GM19099 (cell line): ENCODE data around the gene SLC6A13.

Source experiments
- POLR2A ChIP-seq: IDR thresholded peaks from 3 replicates; pipeline ENCODE4 v1.6.1; 2011; ENCODE audit warnings: low read depth; ENCODE audit not compliant: insufficient read length; ENCODE audit errors: extremely low read depth

Gene SLC6A13

GRCh38 chr12:241266-241665 is 21.4 kb downstream of the SLC6A13 start:
- no peak for TF ChIP-seq POLR2A

GRCh38 chr12:240566-240965 is 22.1 kb downstream of the SLC6A13 start:
- TF ChIP-seq POLR2A: no peak

DNA sequence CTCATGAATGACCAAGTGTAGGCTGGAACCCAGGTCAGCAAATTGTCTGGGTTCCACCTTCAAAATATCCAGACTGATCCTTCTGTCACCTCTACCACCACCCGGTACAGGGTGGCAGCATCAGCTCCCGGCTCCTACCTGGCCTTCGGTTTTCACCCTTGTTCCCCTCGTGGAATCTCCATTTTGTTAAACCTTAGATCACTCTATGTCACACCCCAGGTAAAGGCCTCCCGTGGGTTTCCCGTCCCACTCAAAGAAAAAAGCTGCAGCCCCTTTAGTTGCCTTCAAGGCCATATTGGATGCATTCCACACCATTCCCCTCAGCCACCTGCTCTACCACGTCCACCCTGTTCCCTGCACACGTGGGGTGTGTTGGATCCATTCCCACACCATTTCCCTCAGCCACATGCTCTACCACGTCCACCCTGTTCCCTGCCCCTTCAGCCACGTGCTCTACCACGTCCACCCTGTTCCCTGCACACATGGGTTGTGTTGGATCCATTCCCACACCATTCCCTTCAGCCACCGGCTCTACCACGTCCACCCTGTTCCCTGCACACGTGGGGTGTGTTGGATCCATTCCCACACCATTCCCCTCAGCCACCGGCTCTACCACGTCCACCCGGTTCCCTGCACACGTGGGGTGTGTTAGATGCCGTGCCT is 23.8 kb downstream of the SLC6A13 start:
- TF ChIP-seq POLR2A: no peak

DNA sequence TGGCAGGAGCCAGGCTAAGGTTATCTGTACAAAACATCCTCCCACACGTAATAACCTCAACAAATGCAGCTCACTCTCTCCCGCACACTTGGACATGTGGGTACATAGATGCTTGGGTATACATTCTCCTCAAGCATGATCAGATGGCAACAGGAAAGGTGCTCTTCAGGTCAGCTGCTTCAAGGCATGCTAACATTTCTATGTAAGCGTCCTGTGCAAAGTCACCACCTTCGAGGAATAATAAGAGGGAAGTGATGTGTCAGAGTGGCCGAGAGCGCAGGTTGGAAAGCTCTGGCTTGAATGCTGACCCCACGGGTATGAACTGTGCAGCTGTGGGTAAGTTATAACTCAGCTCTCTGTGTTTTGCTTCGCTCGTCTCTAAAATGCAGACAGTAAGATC is 24.5 kb downstream of the SLC6A13 start:
- TF ChIP-seq POLR2A: no peak

- TF ChIP-seq POLR2A: no peak
These were observed 25.4 kb downstream of the SLC6A13 start for GRCh38 chr12:237026-237815.

- TF ChIP-seq POLR2A: no peak
These were observed 26.2 kb downstream of the SLC6A13 start for GRCh38 chr12:236445-236844.

- no peak for TF ChIP-seq POLR2A
These were observed 27.7 kb downstream of the SLC6A13 start for GRCh38 chr12:234891-235415.

- no peak for TF ChIP-seq POLR2A
These were observed 28.6 kb downstream of the SLC6A13 start for GRCh38 chr12:234019-234418.

GRCh38 chr12:233615-233968 is 29.0 kb downstream of the SLC6A13 start:
- no peak for TF ChIP-seq POLR2A

DNA sequence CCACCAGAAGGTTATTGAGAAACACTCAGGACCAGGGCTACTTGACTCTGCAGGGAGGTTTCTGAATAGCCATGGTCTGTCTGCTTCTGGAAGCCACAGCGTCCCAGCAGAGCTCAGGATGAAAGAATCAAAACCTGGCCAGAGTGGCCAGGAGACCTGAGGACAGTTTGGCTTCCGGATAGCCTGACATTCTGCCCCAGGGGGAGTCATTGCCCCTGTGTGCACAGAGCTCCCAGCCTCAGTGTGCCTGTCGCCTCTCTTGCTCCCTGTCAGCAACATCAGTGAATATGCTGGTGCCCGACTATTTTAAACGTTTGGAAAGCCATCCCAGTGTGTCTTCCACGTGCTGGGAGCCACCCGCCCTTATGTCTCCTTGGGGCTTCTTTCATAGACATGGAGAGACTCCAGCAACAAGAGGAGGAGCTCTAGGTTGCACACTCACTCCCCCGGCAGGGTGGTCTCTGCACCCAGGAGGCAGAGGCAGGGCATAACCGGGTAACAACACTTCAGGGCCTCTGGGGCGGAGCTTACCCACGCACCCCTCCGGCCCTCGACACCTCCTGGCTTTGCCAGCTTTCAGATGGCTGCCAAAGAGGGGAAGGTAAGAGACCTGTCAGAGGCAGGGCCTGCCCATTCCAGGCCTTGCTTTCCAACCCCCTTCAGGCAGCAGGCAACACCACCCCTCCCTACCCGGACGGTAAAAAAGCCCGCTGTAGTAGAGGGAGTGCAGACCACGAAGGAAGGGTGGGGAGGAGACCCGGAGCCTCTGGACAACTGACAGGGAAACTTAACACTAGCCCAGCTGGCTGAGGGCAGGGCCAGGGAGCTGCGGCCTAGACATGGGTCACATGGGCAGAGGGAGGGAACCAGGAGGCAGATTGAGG is 29.7 kb downstream of the SLC6A13 start:
- no peak for TF ChIP-seq POLR2A

- no peak for TF ChIP-seq POLR2A
These were observed 31.5 kb downstream of the SLC6A13 start for GRCh38 chr12:230925-231671.

DNA sequence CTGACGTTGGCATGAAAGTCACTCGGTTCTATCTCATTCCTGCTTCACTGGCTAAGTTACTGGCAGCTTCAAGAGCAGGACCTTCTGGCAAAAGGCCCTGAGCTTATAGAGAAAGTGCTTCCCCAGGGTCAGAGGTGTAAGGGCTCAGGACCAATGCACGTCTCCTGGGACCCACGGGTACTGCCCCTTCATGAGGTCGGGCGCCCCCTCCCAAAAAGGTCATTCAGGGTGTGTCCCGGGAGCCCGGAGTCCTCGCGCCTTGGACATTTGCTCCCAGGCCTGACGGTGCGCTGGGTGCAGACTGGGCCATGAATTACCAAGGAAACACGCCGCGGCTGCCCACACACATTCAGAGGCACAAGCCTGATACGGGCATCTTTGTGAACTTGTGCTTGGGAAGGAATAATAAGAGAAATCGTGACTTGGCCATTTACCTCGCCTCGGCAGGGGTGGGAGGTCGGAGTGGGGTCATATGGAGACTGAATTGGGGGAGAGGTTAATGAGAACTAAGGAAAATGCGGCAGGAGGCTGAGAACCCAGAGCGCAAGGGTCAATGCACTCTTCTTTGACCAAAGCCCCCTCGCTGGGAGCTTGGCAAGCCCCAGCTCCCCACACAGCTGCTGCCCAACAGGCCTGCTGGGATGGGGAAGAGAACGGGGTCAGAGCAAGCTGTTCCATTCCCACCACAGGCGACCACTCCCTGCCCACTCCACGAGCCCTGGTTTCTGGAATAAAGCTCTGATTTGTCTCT is 33.0 kb downstream of the SLC6A13 start:
- no peak for TF ChIP-seq POLR2A

- TF ChIP-seq POLR2A: no peak
These were observed 33.8 kb downstream of the SLC6A13 start for GRCh38 chr12:228846-229200.

DNA sequence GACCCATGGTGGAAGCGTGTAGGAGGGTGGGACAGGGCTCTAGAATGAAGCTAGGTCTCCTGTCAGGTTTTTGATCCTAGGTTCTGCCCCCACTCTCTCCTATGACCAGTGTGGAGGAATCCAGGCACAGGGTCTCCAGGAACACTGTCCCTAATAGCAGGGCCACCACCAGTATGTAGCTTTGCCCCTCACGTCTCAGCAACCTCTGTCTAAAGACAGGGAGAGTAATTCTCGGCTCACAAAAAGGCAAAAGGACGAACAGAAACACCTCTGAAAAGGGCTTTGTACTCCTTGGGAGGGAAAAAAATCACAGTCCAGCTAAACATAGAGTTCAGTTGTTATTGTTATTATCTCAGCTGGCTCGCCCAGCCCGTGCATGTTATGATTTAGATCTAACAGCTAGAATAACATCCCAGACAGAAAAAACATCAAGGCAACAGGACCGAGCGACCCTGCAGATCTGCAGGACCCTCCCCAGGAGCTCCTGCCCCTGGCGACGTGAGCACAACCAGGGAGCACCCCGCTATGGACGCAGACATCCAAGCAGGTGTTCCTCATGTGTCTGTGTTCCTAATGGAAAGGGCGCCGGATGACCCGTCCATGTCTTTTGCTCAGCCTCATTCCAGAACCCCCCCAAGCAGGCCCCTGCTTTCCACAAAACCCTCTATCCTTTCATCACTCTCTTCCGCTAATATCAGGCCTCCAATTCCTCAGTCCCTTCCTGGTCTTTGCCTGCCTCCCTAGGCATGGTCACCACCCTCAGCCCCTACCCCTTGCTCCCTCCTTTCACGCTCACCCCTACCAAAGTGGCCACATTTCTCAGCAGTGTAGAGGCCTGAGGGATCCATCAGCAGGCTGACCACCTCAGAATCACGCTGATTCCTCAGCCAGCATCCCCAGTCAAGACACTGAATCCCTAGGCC is 34.5 kb downstream of the SLC6A13 start:
- TF ChIP-seq POLR2A: no peak
